Activated CD8-positive, alpha-beta memory T cell treated with anti-CD3 and anti-CD28 coated beads, Interleukin-2, amount 10 ng/mL, durations not matched to agents 7 days and 5 days (primary cell): ENCODE results near the gene NCKIPSD. TPM values are rescaled to one million over a fixed set of nuclear protein-coding genes. Genes with fewer than 3 reads are reported as not detected.

Source experiments
- ATAC-seq: fragments of 150-1000 bp; cut with Tn5 transposase; one replicate; pipeline ENCODE4 v1.10.0; 2021; ENCODE audit warnings: moderate library complexity
- CTCF ChIA-PET: fragments of 350-600 bp; sonication (Branson Sonifier 250); formaldehyde crosslinking; loops from one replicate; lab custom pipeline; 2021; ENCODE audit warnings: antibody characterized with exemption; lab: Charles Lee
- DNase-seq: peaks from one replicate; pipeline ENCODE4 v3.0.0-alpha.2; 2020
- H3K27ac Mint-ChIP-seq: one replicate; pipeline ENCODE4 v1.8.0; 2021; ENCODE audit warnings: mild to moderate bottlenecking, mixed read lengths
- H3K27me3 Mint-ChIP-seq: one replicate; pipeline ENCODE4 v1.8.0; 2021; ENCODE audit warnings: mixed read lengths
- H3K36me3 Mint-ChIP-seq: one replicate; pipeline ENCODE4 v1.8.0; 2021; ENCODE audit warnings: mild to moderate bottlenecking, mixed read lengths
- H3K4me1 Mint-ChIP-seq: one replicate; pipeline ENCODE4 v1.8.0; 2021; ENCODE audit warnings: mixed read lengths
- H3K4me3 Mint-ChIP-seq: one replicate; pipeline ENCODE4 v1.8.0; 2021; ENCODE audit warnings: mild to moderate bottlenecking, moderate library complexity, mixed read lengths
- H3K9me3 Mint-ChIP-seq: one replicate; pipeline ENCODE4 v1.8.0; 2022; ENCODE audit warnings: low read depth, mixed read lengths
- total RNA-seq, 2 experiments: library from RNA; stranded (reverse); gene quantifications; one replicate each; pipeline ENCODE4 v1.2.3, GENCODE V29; 2021

NCKIPSD gene
- total RNA-seq, 2 experiments from 2014 or later, result 33.4 to 43.0 TPM

DNA sequence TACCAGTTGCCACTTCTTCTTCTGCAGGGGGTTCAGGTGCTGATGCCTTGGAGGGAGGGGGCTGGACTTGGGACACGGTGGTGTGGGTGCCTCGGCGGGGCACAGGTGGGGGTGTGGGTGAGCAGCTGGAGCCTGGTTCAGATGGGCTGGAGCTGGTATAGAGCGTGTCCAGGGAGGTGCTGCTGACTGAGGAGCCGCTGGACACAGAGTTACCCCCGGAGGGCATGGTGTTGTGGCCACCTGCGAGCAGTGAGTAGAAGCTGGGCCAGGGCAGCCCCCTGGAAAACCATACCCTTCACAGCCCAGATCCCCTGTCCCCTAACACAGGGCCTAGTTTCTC lies 4.2 kb downstream of the NCKIPSD start:
- peaks cover 30% of the 10 kb centered on the region for H3K36me3 Mint-ChIP-seq
- no peaks in the 10 kb centered on the region for H3K9me3 Mint-ChIP-seq
- no peak overlapping the region for H3K4me3 Mint-ChIP-seq
- H3K4me1 Mint-ChIP-seq, result peaks cover 21% of the 10 kb centered on the region
- ATAC-seq (no peak), DNase-seq (no peak)
- no peak overlapping the region for H3K27ac Mint-ChIP-seq
- no peaks in the 10 kb centered on the region for H3K27me3 Mint-ChIP-seq
- CTCF ChIA-PET, result no interaction called here

- H3K36me3 Mint-ChIP-seq, result peaks cover 32% of the 10 kb centered on the region
- peaks cover 18% of the 10 kb centered on the region for H3K4me1 Mint-ChIP-seq
- DNase-seq (no peak), ATAC-seq (no peak)
- H3K27me3 Mint-ChIP-seq, result no peaks in the 10 kb centered on the region
- H3K4me3 Mint-ChIP-seq, result no peak overlapping the region
- no peak overlapping the region for H3K27ac Mint-ChIP-seq
- CTCF ChIA-PET, result no interaction called here
- H3K9me3 Mint-ChIP-seq, result no peaks in the 10 kb centered on the region
Observed at GRCh38 chr3:48680811-48681540, 4.7 kb downstream of the NCKIPSD start.

GRCh38 chr3:48679411-48680391 lies 6.0 kb downstream of the NCKIPSD start:
- no peaks in the 10 kb centered on the region for H3K9me3 Mint-ChIP-seq
- no peak overlapping the region for H3K4me3 Mint-ChIP-seq
- CTCF ChIA-PET, result no interaction called here
- ATAC-seq (no peak), DNase-seq (no peak)
- H3K36me3 Mint-ChIP-seq, result peaks cover 37% of the 10 kb centered on the region
- H3K27me3 Mint-ChIP-seq, result no peaks in the 10 kb centered on the region
- peaks cover 15% of the 10 kb centered on the region for H3K4me1 Mint-ChIP-seq
- no peak overlapping the region for H3K27ac Mint-ChIP-seq

DNA sequence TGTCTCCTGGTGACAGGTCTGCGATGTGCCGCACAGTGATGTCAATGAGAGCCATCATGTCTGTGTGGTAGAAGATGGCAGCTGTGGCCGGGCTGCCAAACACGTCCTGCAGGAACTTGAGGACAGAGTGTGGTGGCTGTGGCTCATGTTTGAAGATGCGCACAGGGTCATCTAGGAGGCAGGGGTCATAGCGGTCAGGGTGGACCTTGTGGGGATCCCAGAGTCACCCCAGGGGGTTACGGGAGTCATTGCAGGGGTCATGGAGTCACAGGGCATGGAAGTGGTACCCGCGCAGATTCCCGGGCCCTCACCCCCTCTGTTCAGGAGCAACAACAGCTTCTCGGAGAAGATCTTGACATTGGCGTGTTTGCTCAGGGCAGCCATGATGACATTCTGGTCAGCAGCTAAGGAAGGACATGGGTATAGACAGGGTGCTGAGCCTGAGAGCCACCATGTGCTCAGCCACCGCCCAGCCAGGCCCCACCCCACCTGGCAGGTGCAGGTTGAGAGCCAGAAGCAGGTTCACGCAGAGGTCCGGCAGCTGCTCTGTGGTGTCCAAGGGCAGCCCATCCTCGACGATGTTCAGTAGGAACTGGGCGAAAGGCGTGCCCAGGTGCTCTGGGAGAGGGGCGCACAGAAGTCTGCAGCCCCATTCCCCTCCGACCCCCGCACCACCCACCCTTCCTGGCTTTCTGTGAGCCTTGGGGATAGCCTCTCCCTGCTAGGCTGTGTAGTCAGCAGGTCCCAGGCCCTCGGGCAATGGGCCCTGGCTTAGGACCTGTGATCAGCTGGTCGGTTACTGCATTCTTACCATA lies 6.9 kb downstream of the NCKIPSD start:
- H3K27ac Mint-ChIP-seq, result no peak overlapping the region
- DNase-seq, result no peak
- CTCF ChIA-PET, result no interaction called here

GRCh38 chr3:48678056-48678455 lies 7.7 kb downstream of the NCKIPSD start:
- peaks cover 37% of the 10 kb centered on the region for H3K36me3 Mint-ChIP-seq
- CTCF ChIA-PET, result interaction anchor here (1.1 to 1.5 kb wide), 2 partner anchors 8 to 14 kb away, joined by 4 read pairs; partner anchors contain the start of gene NCKIPSD

More for the DNA sequence above, 6.9 kb downstream of the NCKIPSD start:
- peaks cover 37% of the 10 kb centered on the region for H3K36me3 Mint-ChIP-seq
- no peak for ATAC-seq
- H3K4me1 Mint-ChIP-seq, result peaks cover 6% of the 10 kb centered on the region
- H3K9me3 Mint-ChIP-seq, result no peaks in the 10 kb centered on the region
- no peak overlapping the region for H3K4me3 Mint-ChIP-seq
- no peaks in the 10 kb centered on the region for H3K27me3 Mint-ChIP-seq

DNA sequence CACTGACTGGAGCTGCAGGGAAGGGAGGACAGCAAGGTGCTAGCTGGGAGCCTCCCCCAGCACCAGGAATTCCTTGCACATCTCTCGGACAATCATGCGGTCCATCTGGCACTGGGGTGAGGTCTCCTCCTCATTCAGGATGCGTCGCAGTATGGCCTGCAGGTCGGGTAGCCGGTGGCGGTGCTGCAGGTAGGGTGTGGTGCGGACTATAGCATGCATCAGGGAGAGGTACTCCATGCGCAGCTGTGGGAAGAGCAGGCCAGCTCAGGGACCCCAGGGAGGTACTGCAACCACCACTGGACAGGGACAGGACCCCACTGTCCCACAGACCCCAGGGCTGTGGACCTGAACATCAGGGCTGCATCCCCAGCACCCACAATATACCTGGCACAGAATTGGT lies 11.2 kb downstream of the NCKIPSD start:
- DNase-seq, result no peak
- no peak for ATAC-seq
- H3K9me3 Mint-ChIP-seq, result no peaks in the 10 kb centered on the region
- H3K4me3 Mint-ChIP-seq, result no peak overlapping the region
- H3K27me3 Mint-ChIP-seq, result no peaks in the 10 kb centered on the region
- H3K4me1 Mint-ChIP-seq, result no peaks in the 10 kb centered on the region
- H3K36me3 Mint-ChIP-seq, result peaks cover 34% of the 10 kb centered on the region
- H3K27ac Mint-ChIP-seq, result no peak overlapping the region
- CTCF ChIA-PET, result interaction anchor here (0.7 to 1.9 kb wide), 4 partner anchors 11 to 278 kb away, joined by 3 to 8 read pairs (median 4); partner anchors contain the start of genes NCKIPSD and SLC26A6

More at GRCh38 chr3:48678056-48678455, 7.7 kb downstream of the NCKIPSD start:
- Mint-ChIP-seq H3K27ac (no peak overlapping the region), H3K4me3 (no peak overlapping the region), H3K9me3 (no peaks in the 10 kb centered on the region), H3K4me1 (no peaks in the 10 kb centered on the region), H3K27me3 (no peaks in the 10 kb centered on the region)
- ATAC-seq (no peak), DNase-seq (no peak)

GRCh38 chr3:48672522-48672921 lies 13.2 kb downstream of the NCKIPSD start:
- ATAC-seq, result no peak
- Mint-ChIP-seq H3K27me3 (no peaks in the 10 kb centered on the region), H3K9me3 (no peaks in the 10 kb centered on the region), H3K27ac (no peak overlapping the region), H3K4me3 (no peak overlapping the region), H3K36me3 (peaks cover 23% of the 10 kb centered on the region), H3K4me1 (no peaks in the 10 kb centered on the region)
- no peak for DNase-seq
- CTCF ChIA-PET, result interaction anchor here (1.4 kb wide), 1 partner anchor 14 kb away, joined by 3 read pairs; no protein-coding TSS in a partner anchor

DNA sequence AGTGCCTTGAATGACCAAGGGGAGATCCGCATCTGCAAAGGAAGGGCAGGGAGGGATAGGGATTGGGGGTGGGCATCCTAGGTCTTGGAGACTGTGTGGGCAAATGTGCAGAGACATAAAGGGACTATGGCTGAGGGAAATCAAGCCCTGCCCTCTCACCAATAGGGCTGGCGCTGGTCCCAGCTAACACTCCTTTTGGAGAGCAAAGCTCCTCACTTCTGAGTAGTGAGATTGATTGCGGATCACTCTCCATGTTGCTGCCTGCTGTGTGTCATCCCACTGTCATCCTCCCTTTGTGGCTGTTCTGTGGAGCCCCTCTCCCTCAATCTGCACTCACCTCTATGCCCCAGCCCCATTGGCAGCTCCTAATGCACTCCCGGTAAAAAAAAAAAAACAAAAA lies 20.8 kb downstream of the NCKIPSD start:
- Mint-ChIP-seq H3K4me1 (peaks cover 19% of the 10 kb centered on the region), H3K9me3 (no peaks in the 10 kb centered on the region), H3K36me3 (peaks cover 6% of the 10 kb centered on the region), H3K27ac (no peak overlapping the region), H3K27me3 (peaks cover 14% of the 10 kb centered on the region), H3K4me3 (no peak overlapping the region)
- ATAC-seq, result no peak
- DNase-seq, result no peak
- CTCF ChIA-PET, result interaction anchor here (0.6 to 1.9 kb wide), 7 partner anchors 17 to 175 kb away, joined by 3 to 9 read pairs (median 3); partner anchors contain the start of gene IP6K2

- no peaks in the 10 kb centered on the region for H3K9me3 Mint-ChIP-seq
- H3K4me1 Mint-ChIP-seq, result peaks cover 19% of the 10 kb centered on the region
- DNase-seq (no peak), ATAC-seq (no peak)
- H3K27ac Mint-ChIP-seq, result no peak overlapping the region
- peak overlapping the region; percentile 89 for H3K4me3 Mint-ChIP-seq
- peaks cover 14% of the 10 kb centered on the region for H3K27me3 Mint-ChIP-seq
- CTCF ChIA-PET, result interaction anchor here (0.6 to 3.8 kb wide), 11 partner anchors 9 to 234 kb away, joined by 3 to 19 read pairs (median 4); partner anchors contain the start of genes IP6K2, NCKIPSD, SLC25A20 and SLC26A6
- peaks cover 5% of the 10 kb centered on the region for H3K36me3 Mint-ChIP-seq
Observed at GRCh38 chr3:48664313-48664644, 21.4 kb downstream of the NCKIPSD start.

DNA sequence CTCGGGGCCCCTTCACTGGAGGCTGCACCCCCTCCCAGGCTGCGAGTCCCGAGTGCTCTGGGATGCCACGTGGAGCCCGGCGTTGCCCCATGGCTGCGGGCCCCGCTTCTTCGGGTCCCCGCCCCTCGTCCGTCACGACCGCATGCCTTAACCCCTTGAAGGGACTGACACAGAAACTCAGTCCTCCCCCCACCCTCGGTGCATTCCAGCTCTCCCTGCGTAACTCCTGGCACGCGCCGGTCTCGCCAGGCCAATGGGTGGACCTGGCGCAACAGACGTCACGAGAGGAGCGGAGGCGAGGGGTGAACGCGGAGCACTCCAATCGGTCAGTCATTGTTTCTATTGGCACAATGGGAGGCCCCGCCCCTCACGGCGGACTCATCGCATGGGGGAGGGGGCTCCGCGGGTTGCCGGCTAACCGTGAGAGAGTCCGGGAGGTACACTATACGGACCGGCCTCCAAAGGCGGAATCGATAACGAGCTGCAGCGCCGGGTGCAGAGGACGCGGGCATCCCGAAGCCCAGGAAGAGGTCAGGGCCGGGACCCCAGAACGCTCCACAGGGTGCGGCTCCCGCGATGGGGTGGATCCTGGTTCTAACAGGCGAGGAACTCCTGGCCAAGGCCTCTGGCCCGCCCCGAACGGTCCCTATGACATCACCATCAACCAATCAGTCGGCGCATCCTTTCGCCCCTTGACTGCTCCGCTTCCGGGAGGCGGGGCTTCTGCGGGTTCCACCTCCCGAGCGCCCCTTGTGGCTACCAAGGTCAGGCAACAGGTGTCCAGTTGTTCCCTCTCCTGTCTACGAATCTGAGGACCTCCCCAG lies 22.0 kb downstream of the NCKIPSD start:
- ATAC-seq, result peak; percentile 92
- Mint-ChIP-seq H3K4me1 (peaks cover 19% of the 10 kb centered on the region), H3K27me3 (peaks cover 14% of the 10 kb centered on the region), H3K9me3 (no peaks in the 10 kb centered on the region), H3K27ac (peak overlapping the region; percentile 93), H3K36me3 (peaks cover 5% of the 10 kb centered on the region), H3K4me3 (peak overlapping the region; percentile 89)
- CTCF ChIA-PET, result interaction anchor here (0.6 to 3.8 kb wide), 15 partner anchors 10 to 358 kb away, joined by 3 to 19 read pairs (median 4); partner anchors contain the start of genes IP6K2, NCKIPSD, NDUFAF3 and SLC25A20
- DNase-seq, result peak; percentile 98

DNA sequence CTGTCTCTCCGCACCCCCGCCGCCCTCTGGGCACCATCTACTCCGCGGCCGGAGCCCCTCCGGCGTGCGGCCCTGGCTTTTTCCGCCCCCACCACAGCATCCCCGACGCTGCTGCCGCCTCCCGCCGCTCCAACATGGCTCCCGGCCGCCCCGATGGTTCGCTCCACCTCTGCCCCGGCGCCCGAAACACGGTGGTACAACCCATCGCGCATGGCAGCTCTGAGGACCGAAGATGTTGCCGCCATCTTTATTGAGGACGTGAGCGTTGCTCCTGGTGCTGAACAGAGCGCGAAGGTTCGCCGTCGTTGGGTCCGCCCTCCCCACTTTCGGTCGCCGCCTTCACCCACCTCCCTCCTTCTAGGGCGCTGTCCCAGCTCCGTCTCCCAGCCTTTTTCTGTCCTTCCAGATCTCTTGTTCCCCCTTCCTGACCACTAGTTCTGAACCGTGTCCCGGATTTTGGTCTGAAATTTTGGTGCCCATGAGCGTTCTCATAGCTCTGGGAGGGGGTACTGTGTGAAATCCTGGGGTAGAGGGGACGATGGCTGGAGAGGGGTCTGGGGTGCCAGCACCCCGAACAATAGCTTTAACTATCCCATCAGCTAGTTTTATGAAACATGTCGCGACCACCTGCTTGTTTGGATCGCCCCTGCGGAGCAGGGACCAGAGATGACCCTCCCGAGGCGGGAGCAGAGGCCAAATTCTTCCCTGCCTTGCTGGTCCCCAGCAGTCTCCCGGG lies 22.8 kb downstream of the NCKIPSD start, which contains the start of gene CELSR3:
TSS of gene CELSR3 (minus strand) at position 134 of the 736 bp plus-strand sequence. CDS start 252 bp downstream, outside the sequence.
- ATAC-seq, result peak; percentile 41
- peaks cover 3% of the 10 kb centered on the region for H3K36me3 Mint-ChIP-seq
- H3K27me3 Mint-ChIP-seq, result peaks cover 14% of the 10 kb centered on the region
- H3K27ac Mint-ChIP-seq, result peak within 1 kb of the TSS; percentile 93
- H3K4me1 Mint-ChIP-seq, result peaks cover 20% of the 10 kb centered on the region
- CTCF ChIA-PET, result interaction anchor here (0.7 to 3.8 kb wide), 10 partner anchors 11 to 358 kb away, joined by 3 to 19 read pairs (median 4); partner anchors contain the start of genes IP6K2, NCKIPSD, NDUFAF3 and SLC26A6
- peak within 1 kb of the TSS; percentile 89 for H3K4me3 Mint-ChIP-seq
- DNase-seq, result peak; percentile 84
- H3K9me3 Mint-ChIP-seq, result no peaks in the 10 kb centered on the region
